C4-2B (cell line): ENCODE data around the gene ZNRF1.
"Not testable (repeated sequence)": the region's sequence is repeated elsewhere in the genome, so short reads cannot be mapped to it uniquely, and the experiment has no call there.

Source experiments
- H3K27ac ChIP-seq: fragments of 450-650 bp; 2 replicates; pipeline ENCODE4 v1.5.1; 2017
- CTCF ChIP-seq: fragments of 450-650 bp; conservative IDR thresholded peaks from 2 replicates; pipeline ENCODE4 v1.5.1; 2017; ENCODE audit warnings: mild to moderate bottlenecking
- ZFX ChIP-seq: fragments of 450-650 bp; IDR thresholded peaks from 2 replicates; pipeline ENCODE4 v1.6.1; 2017

Gene ZNRF1

GRCh38 chr16:74975591-74975990, 23.2 kb upstream of the ZNRF1 start:
- TF ChIP-seq ZFX (no peak), CTCF (no peak)
- H3K27ac ChIP-seq = no peak overlapping the region

GRCh38 chr16:74982256-74982655, 16.6 kb upstream of the ZNRF1 start:
- no peak overlapping the region for H3K27ac ChIP-seq
- no peak for TF ChIP-seq CTCF
- TF ChIP-seq ZFX = no peak

DNA sequence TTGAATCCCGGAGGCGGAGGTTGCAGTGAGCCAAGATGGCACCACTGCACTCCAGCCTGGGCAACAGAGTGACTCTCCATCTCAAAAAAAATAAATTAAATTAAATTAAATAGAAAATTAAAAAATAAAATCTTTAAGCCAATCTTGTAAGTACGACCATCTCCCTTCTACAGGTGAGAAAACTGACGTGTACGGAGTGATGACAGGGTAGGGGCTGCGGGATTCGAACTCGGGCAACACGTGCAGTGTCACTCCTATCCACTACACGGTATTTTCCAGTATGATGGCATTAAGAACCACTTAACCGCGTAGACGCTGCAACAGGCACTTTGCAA, 14.7 kb upstream of the ZNRF1 start:
- H3K27ac ChIP-seq = peak overlapping the region; percentile 85
- TF ChIP-seq ZFX (no peak), CTCF (no peak)

- peak within 1 kb of the TSS; percentile 85 for H3K27ac ChIP-seq
- TF ChIP-seq ZFX (no peak), CTCF (no peak)
Measured at GRCh38 chr16:74984529-74985296, 14.1 kb upstream of the ZNRF1 start, which contains the start of gene WDR59. WDR59 (minus strand) TSS chr16:74985123; CDS start chr16:74985017, 106 bp downstream.

DNA sequence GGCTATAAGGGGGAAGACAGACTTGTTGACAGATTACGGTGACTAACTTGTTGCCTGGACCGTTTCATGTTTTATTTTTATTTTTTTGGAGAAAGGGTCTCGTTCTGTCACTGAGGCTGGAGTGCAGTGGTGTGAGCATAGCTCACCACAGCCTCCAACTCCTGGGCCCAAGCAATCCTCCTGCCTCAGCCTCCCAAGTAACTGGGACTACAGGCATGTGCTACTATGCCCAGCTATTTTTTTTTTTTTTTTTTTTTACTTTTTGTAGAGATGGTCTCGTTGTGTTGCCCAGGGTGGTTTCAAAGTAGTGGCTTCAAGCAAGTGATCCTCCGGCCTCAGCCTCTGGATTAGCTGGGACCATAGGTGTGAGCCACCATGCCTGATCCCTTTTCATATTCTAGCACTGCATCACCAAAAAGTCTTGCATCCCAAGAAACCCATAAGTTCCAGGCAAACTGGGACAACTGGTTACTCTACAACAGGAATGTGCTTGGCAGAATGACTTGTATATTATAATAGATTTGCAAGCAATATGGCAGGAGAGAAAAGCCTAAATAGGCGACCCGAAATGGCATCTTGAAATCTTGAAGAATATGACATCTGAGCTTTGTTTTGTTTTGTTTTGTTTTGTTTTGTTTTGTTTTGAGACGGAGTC, 11.7 kb upstream of the ZNRF1 start:
- H3K27ac ChIP-seq = no peak overlapping the region
- TF ChIP-seq ZFX (no peak), CTCF (no peak)

GRCh38 chr16:74989864-74990263, 9.0 kb upstream of the ZNRF1 start:
- not testable (repeated sequence) for H3K27ac ChIP-seq

GRCh38 chr16:74990832-74991231, 8.0 kb upstream of the ZNRF1 start:
- H3K27ac ChIP-seq = no peak overlapping the region

More at GRCh38 chr16:74990832-74991231, 8.0 kb upstream of the ZNRF1 start:
- TF ChIP-seq ZFX (no peak), CTCF (no peak)
